ENCODE measurements around the gene LYRM7.

GRCh38 chr5:131170540-131171275, at the start of gene LYRM7:
- TF ChIP-seq ZNF274 (IDR thresholded peaks at IDR 0.05; ENCODE audit: low read depth, low read length) (no peak), YY1 (IDR thresholded peaks at IDR 0.05; ENCODE audit: insufficient read depth, insufficient read length) (peak; percentile 93)

Measured in NT2/D1 (cell line).